PC-9 (cell line): Measurements from ENCODE around the gene GRM7. TPM values are rescaled to one million over a fixed set of nuclear protein-coding genes. Genes with fewer than 3 reads are reported as not detected.

Experiments
- BruUV-seq: library from RNA; stranded (reverse); fragments of 400-500 nt; replicated peaks from 2 replicates; lab custom pipeline; 2021; lab: Mats Ljungman, UMichigan
- CTCF ChIA-PET: fragments of 300-600 bp; sonication (Branson Sonifier 250); formaldehyde crosslinking; loops from one replicate; lab custom pipeline; 2022; ENCODE audit warnings: antibody characterized with exemption; lab: Charles Lee
- POLR2A ChIA-PET: fragments of 300-600 bp; sonication (Branson Sonifier 250); formaldehyde crosslinking; loops from one replicate; lab custom pipeline; 2022; ENCODE audit warnings: antibody characterized with exemption; ENCODE audit not compliant: unreplicated experiment; lab: Charles Lee
- DNase-seq, 2 experiments: peaks; one replicate each; pipeline versions ENCODE4 v3.0.0 to v3.0.0-alpha.2; 2015 to 2022; ENCODE audit warnings: mixed read lengths in 1 of 2
- H2AFZ ChIP-seq: fragments of 200-600 bp; sonication (generic); 2 replicates; pipeline ENCODE4 v1.8.1; 2017; ENCODE audit warnings: antibody characterized with exemption
- H3F3A ChIP-seq: fragments of 200-600 bp; sonication (generic); 2 replicates; pipeline ENCODE4 v1.8.1; 2017; ENCODE audit warnings: antibody characterized with exemption, mild to moderate bottlenecking, low read depth; ENCODE audit not compliant: insufficient read depth
- H3K27ac ChIP-seq: fragments of 200-600 bp; sonication (generic); 2 replicates; pipeline ENCODE4 v1.6.1; 2016; ENCODE audit warnings: mixed run types
- H3K27me3 ChIP-seq: fragments of 200-600 bp; sonication (generic); 2 replicates; pipeline ENCODE4 v1.6.1; 2016; ENCODE audit warnings: low read depth, mixed run types; ENCODE audit not compliant: insufficient read depth
- H3K36me3 ChIP-seq: fragments of 200-600 bp; sonication (generic); 2 replicates; pipeline ENCODE4 v1.6.1; 2016; ENCODE audit warnings: low read depth, mixed run types
- H3K4me1 ChIP-seq: fragments of 200-600 bp; sonication (generic); replicated peaks from 2 replicates; pipeline ENCODE4 v1.6.1; 2016; ENCODE audit warnings: mixed run types; ENCODE audit not compliant: insufficient read depth
- H3K4me2 ChIP-seq: fragments of 200-600 bp; sonication (generic); 2 replicates; pipeline ENCODE4 v1.6.1; 2017; ENCODE audit warnings: mixed run types
- H3K4me3 ChIP-seq: fragments of 200-600 bp; sonication (generic); 2 replicates; pipeline ENCODE4 v1.6.1; 2016; ENCODE audit warnings: mixed run types
- H3K79me2 ChIP-seq: fragments of 200-600 bp; sonication (generic); 2 replicates; pipeline ENCODE4 v1.6.1; 2017; ENCODE audit warnings: low read depth, mixed run types
- H3K9me2 ChIP-seq: fragments of 200-600 bp; sonication (generic); 2 replicates; pipeline ENCODE4 v1.8.1; 2017; ENCODE audit warnings: mild to moderate bottlenecking; ENCODE audit not compliant: insufficient read depth
- H3K9me3 ChIP-seq: fragments of 200-600 bp; sonication (generic); 2 replicates; pipeline ENCODE4 v1.8.1; 2016; ENCODE audit warnings: low read depth; ENCODE audit not compliant: insufficient read depth
- H4K20me1 ChIP-seq: fragments of 200-600 bp; sonication (generic); 2 replicates; pipeline ENCODE4 v1.8.1; 2017; ENCODE audit not compliant: insufficient read depth
- EZH2 ChIP-seq: fragments of 200-600 bp; sonication (generic); IDR thresholded peaks from 2 replicates; pipeline ENCODE4 v1.8.0; 2017; ENCODE audit warnings: antibody characterized with exemption, low read depth
- intact Hi-C: fragments of 100-400 bp; cut with micrococcal nuclease; formaldehyde crosslinking; loops from one replicate; pipeline ENCODE4 v1.10.0; 2022; ENCODE audit not compliant: unreplicated experiment
- total RNA-seq: library from RNA; stranded (reverse); gene quantifications from 2 replicates; pipeline ENCODE4 v1.2.3, GENCODE V29; 2021
- TF ChIP-seq, protein P1 (sequence below): fragments of 200-600 bp; sonication (generic); conservative IDR thresholded peaks from 2 replicates; pipeline ENCODE4 v1.6.1; 2017; ENCODE audit warnings: mixed run types, antibody characterized with exemption, mild to moderate bottlenecking, moderate library complexity

Gene GRM7
- total RNA-seq, 1 experiment from 2014 or later: not detected

DNA sequence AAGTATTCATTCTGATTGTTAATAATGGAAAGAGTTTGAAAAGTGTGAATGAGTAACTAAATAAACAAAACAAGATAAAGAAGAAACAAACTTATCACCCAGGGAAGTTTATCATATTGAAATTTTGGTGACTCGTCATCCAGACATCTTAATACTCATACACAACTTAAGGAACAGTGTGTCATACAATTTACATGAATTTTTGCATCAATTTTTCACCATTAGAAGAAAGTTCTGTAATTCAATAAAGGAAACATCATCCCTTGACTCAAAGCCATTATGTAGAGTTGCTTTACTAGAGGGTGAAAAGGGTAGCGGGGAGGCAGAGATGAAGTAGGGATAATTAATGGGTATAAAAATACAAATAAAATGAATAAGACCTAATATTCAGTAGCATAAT lies 536.2 kb downstream of the GRM7 start:
- no TSS peak for BruUV-seq
- H4K20me1 ChIP-seq: no peaks in the 10 kb centered on the region
- H3K4me1 ChIP-seq: no peaks in the 10 kb centered on the region
- no peak for DNase-seq
- no peaks in the 10 kb centered on the region for H3K79me2 ChIP-seq
- no peaks in the 10 kb centered on the region for H3F3A ChIP-seq
- H3K27ac ChIP-seq: no peak overlapping the region
- no peaks in the 10 kb centered on the region for H3K9me3 ChIP-seq
- H3K9me2 ChIP-seq: no peaks in the 10 kb centered on the region
- ChIA-PET CTCF (no interaction called here), POLR2A (no interaction called here)
- no peak overlapping the region for H3K4me3 ChIP-seq
- TF ChIP-seq EZH2: no peak
- intact Hi-C loops: no loop called here
- H3K4me2 ChIP-seq: no peak overlapping the region
- no peak overlapping the region for H2AFZ ChIP-seq
- H3K36me3 ChIP-seq: no peaks in the 10 kb centered on the region
- no peaks in the 10 kb centered on the region for H3K27me3 ChIP-seq

DNA sequence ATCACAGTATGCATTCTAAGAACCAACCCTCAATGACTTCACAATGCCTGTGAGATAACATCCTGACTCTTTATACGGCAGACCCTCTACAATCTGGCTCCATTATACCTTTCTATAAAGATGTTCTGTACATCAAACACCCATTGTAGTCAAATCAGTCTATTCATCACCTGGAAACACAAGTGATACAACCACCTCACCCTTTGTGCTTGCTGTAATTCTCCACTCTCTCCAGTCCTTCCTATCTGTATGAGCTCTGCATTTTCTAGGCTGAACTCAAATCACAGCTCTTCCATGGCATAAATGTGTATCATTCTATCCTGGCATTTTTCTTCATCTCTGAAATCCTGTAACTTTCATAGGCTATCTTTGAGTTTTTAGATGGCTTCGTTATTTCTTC lies 539.4 kb downstream of the GRM7 start:
- no TSS peak for BruUV-seq
- TF ChIP-seq EZH2: no peak
- TF ChIP-seq, protein P1, sequence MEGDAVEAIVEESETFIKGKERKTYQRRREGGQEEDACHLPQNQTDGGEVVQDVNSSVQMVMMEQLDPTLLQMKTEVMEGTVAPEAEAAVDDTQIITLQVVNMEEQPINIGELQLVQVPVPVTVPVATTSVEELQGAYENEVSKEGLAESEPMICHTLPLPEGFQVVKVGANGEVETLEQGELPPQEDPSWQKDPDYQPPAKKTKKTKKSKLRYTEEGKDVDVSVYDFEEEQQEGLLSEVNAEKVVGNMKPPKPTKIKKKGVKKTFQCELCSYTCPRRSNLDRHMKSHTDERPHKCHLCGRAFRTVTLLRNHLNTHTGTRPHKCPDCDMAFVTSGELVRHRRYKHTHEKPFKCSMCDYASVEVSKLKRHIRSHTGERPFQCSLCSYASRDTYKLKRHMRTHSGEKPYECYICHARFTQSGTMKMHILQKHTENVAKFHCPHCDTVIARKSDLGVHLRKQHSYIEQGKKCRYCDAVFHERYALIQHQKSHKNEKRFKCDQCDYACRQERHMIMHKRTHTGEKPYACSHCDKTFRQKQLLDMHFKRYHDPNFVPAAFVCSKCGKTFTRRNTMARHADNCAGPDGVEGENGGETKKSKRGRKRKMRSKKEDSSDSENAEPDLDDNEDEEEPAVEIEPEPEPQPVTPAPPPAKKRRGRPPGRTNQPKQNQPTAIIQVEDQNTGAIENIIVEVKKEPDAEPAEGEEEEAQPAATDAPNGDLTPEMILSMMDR: no peak
- Histone ChIP-seq H3K36me3 (no peaks in the 10 kb centered on the region), H3K27me3 (no peaks in the 10 kb centered on the region), H3K79me2 (no peaks in the 10 kb centered on the region), H3K4me2 (no peak overlapping the region), H3K27ac (no peak overlapping the region), H3K9me3 (no peaks in the 10 kb centered on the region), H3K9me2 (no peaks in the 10 kb centered on the region), H3F3A (no peaks in the 10 kb centered on the region), H4K20me1 (no peaks in the 10 kb centered on the region), H3K4me3 (no peak overlapping the region), H2AFZ (no peak overlapping the region), H3K4me1 (no peaks in the 10 kb centered on the region)
- POLR2A ChIA-PET: no interaction called here
- DNase-seq: no peak
- intact Hi-C loops: no loop called here
- CTCF ChIA-PET: no interaction called here

DNA sequence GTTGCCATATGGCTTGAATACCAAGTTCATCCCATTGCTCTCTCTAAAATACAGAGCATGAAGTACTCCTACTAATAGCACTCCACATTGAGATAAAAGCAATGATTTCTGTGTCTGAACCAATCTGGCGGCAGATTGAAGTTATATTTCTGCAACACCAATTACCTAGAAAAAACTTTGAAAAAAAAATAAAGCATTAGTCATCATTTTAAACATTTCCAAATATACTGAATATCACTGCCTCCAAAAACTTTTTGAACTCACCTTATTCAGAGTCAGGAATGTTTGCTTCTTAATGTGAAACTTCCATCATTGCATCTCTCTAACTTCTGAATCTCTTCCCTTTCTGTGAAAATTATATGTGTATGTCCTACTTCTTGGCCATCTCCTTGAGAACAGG lies 540.5 kb downstream of the GRM7 start:
- Histone ChIP-seq H3K4me2 (no peak overlapping the region), H3K4me1 (no peaks in the 10 kb centered on the region), H4K20me1 (no peaks in the 10 kb centered on the region), H3K9me2 (no peaks in the 10 kb centered on the region), H3K27me3 (no peaks in the 10 kb centered on the region), H3F3A (no peaks in the 10 kb centered on the region), H3K79me2 (no peaks in the 10 kb centered on the region), H3K27ac (no peak overlapping the region), H2AFZ (no peak overlapping the region), H3K4me3 (no peak overlapping the region), H3K36me3 (no peaks in the 10 kb centered on the region), H3K9me3 (no peaks in the 10 kb centered on the region)
- CTCF ChIA-PET: no interaction called here
- no peak for TF ChIP-seq EZH2
- TF ChIP-seq, protein P1: no peak
- POLR2A ChIA-PET: no interaction called here
- intact Hi-C loops: no loop called here
- no peak for DNase-seq
- BruUV-seq: no TSS peak

DNA sequence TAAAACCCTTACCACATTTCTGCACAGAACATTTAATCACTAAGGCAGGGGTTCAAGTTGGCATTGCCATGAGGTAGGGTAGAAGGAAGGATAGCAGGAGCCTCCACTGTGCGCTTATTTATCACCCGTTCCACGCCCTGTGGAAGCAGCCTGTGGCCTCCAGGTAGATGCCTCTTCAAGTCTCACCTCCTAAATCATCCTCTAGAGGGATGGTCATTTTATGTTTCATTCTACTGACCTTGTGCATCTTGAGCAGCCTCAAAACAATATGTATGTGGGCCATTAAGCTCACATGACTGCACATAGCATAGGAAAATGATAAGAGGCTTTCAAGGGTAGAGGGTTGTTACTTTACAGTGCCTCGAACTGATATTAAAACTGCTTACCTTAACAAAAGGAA lies 546.2 kb downstream of the GRM7 start:
- DNase-seq: no peak
- TF ChIP-seq EZH2: no peak
- TF ChIP-seq, protein P1: no peak; the same call in 1 of the 2 replicates
- H3K79me2 ChIP-seq: no peaks in the 10 kb centered on the region
- no peaks in the 10 kb centered on the region for H3K4me1 ChIP-seq
- 0 out of 2 replicates have a peak, but pooled peaks cover 4% of the 10 kb centered on the region for H3K27me3 ChIP-seq
- POLR2A ChIA-PET: no interaction called here
- no peaks in the 10 kb centered on the region for H3K9me3 ChIP-seq
- no peaks in the 10 kb centered on the region for H3K36me3 ChIP-seq
- H3K9me2 ChIP-seq: 0 out of 2 replicates have a peak, but pooled peaks cover 4% of the 10 kb centered on the region
- no peak overlapping the region for H3K4me3 ChIP-seq
- no peak overlapping the region for H3K27ac ChIP-seq
- no peaks in the 10 kb centered on the region for H3F3A ChIP-seq
- no peaks in the 10 kb centered on the region for H4K20me1 ChIP-seq
- intact Hi-C loops: no loop called here
- CTCF ChIA-PET: no interaction called here
- no peak overlapping the region for H2AFZ ChIP-seq
- BruUV-seq: no TSS peak
- H3K4me2 ChIP-seq: no peak overlapping the region
